PC-3 (cell line): Measurements from ENCODE around the gene NSUN3. TPM values are rescaled to one million over a fixed set of nuclear protein-coding genes. Genes with fewer than 3 reads are reported as not detected.
"Not testable (repeated sequence)": the region's sequence is repeated elsewhere in the genome, so short reads cannot be mapped to it uniquely, and the experiment has no call there.

Experiments used
- ATAC-seq: fragments of 200-7000 bp; cut with Tn5 transposase; 2 replicates; pipeline ENCODE4 v1.9.1; 2020; ENCODE audit warnings: mild to moderate bottlenecking, moderate library complexity
- BruUV-seq: library from RNA; stranded (reverse); fragments of 400-500 nt; replicated peaks from 2 replicates; lab custom pipeline; 2021; lab: Mats Ljungman, UMichigan
- CTCF ChIA-PET: fragments of 300-600 bp; sonication (Branson Sonifier 250); formaldehyde crosslinking; loops from one replicate; lab custom pipeline; 2022; ENCODE audit warnings: antibody characterized with exemption; lab: Charles Lee
- POLR2A ChIA-PET: fragments of 300-600 bp; sonication (Branson Sonifier 250); formaldehyde crosslinking; loops from one replicate; lab custom pipeline; 2022; ENCODE audit warnings: antibody characterized with exemption; ENCODE audit not compliant: unreplicated experiment; lab: Charles Lee
- DNase-seq: peaks from one replicate; pipeline ENCODE4 v3.0.0-alpha.2; 2015
- H2AFZ ChIP-seq: fragments of 300-600 bp; sonication (generic); 2 replicates; pipeline ENCODE4 v1.6.0; 2016; ENCODE audit warnings: antibody characterized with exemption, low read length
- H3F3A ChIP-seq: fragments of 300-600 bp; sonication (generic); one replicate; pipeline ENCODE4 v1.6.0; 2017; ENCODE audit warnings: antibody characterized with exemption, low read length, control low read depth, mild to moderate bottlenecking; ENCODE audit not compliant: unreplicated experiment
- H3K27ac ChIP-seq: fragments of 300-600 bp; sonication (generic); 2 replicates; pipeline ENCODE4 v1.5.1; 2016; ENCODE audit warnings: mild to moderate bottlenecking, low read length
- H3K27me3 ChIP-seq: fragments of 300-600 bp; sonication (generic); 2 replicates; pipeline ENCODE4 v1.6.1; 2016; ENCODE audit warnings: low read length, mixed read lengths
- H3K36me3 ChIP-seq: fragments of 300-600 bp; sonication (generic); 2 replicates; pipeline ENCODE4 v1.6.1; 2016; ENCODE audit warnings: low read depth, mixed run types, low read length, mixed read lengths
- H3K4me1 ChIP-seq: fragments of 300-600 bp; sonication (generic); 2 replicates; pipeline ENCODE4 v1.5.1; 2016; ENCODE audit warnings: low read length; ENCODE audit not compliant: insufficient read depth
- H3K4me2 ChIP-seq: fragments of 300-600 bp; sonication (generic); 2 replicates; pipeline ENCODE4 v1.6.0; 2016; ENCODE audit warnings: low read length
- H3K4me3 ChIP-seq: fragments of 300-600 bp; sonication (generic); 2 replicates; pipeline ENCODE4 v1.5.1; 2016; ENCODE audit warnings: mild to moderate bottlenecking, low read length, mixed read lengths
- H3K79me2 ChIP-seq: fragments of 300-600 bp; sonication (generic); 2 replicates; pipeline ENCODE4 v1.6.1; 2017; ENCODE audit warnings: low read length, mixed read lengths
- H3K9ac ChIP-seq: fragments of 300-600 bp; sonication (generic); 2 replicates; pipeline ENCODE4 v1.6.0; 2016; ENCODE audit warnings: mild to moderate bottlenecking, low read length
- H3K9me2 ChIP-seq: fragments of 300-600 bp; sonication (generic); replicated peaks from 2 replicates; pipeline ENCODE4 v1.6.1; 2016; ENCODE audit warnings: mixed run types, low read length, mixed read lengths
- H3K9me3 ChIP-seq: fragments of 300-600 bp; sonication (generic); 2 replicates; pipeline ENCODE4 v1.6.1; 2016; ENCODE audit warnings: low read length, mixed read lengths
- H4K20me1 ChIP-seq: fragments of 300-600 bp; sonication (generic); 2 replicates; pipeline ENCODE4 v1.6.1; 2016; ENCODE audit warnings: low read length, mixed read lengths
- CTCF ChIP-seq: fragments of 300-600 bp; sonication (generic); conservative IDR thresholded peaks from 2 replicates; pipeline ENCODE4 v1.5.1; 2017; ENCODE audit warnings: antibody characterized with exemption, low read depth, mild to moderate bottlenecking, low read length
- EZH2 ChIP-seq: fragments of 300-600 bp; sonication (generic); IDR thresholded peaks from one replicate; pipeline ENCODE4 v1.6.1; 2017; ENCODE audit warnings: antibody characterized with exemption, mild to moderate bottlenecking, low read length; ENCODE audit not compliant: unreplicated experiment
- EZH2phosphoT487 ChIP-seq: fragments of 300-600 bp; sonication (generic); IDR thresholded peaks from 2 replicates; pipeline ENCODE4 v1.6.1; 2018; ENCODE audit warnings: mild to moderate bottlenecking, antibody characterized with exemption, low read length, borderline replicate concordance
- intact Hi-C: fragments of 100-400 bp; cut with micrococcal nuclease; formaldehyde crosslinking; loops from 2 replicates; pipeline ENCODE4 v1.9.0; 2023
- total RNA-seq: library from RNA; depleted of rRNA; stranded (reverse); fragments of >200 nt; gene quantifications from 2 replicates; pipeline ENCODE4 v1.2.3, GENCODE V29; 2014

The NSUN3 gene
- total RNA-seq, 1 experiment from 2014 or later = 4.4 TPM

- H3K36me3 ChIP-seq = no peaks in the 10 kb centered on the region
- H3K4me3 ChIP-seq = no peak overlapping the region
- no peaks in the 10 kb centered on the region for H4K20me1 ChIP-seq
- H3K9ac ChIP-seq = no peak overlapping the region
- no peaks in the 10 kb centered on the region for H3K4me1 ChIP-seq
- intact Hi-C loops = loop anchor here (1.0 kb wide), 1 partner anchor 98 kb away; no protein-coding TSS in a partner anchor
- no peaks in the 10 kb centered on the region for H3K79me2 ChIP-seq
- no peak overlapping the region for H3K27ac ChIP-seq
- H2AFZ ChIP-seq = no peak overlapping the region
- H3K4me2 ChIP-seq = no peak overlapping the region
- ATAC-seq (no peak; the same call in 1 of the 2 replicates), DNase-seq (peak; percentile 58)
- POLR2A ChIA-PET = no interaction called here
- no peaks in the 10 kb centered on the region for H3K9me2 ChIP-seq
- CTCF ChIA-PET = interaction anchor here (0.6 to 0.8 kb wide), 5 partner anchors 26 to 188 kb away, joined by 3 to 6 read pairs (median 4); partner anchors contain the start of genes DHFR2 and NSUN3
- peak; percentile 59 for TF ChIP-seq CTCF
- TF ChIP-seq EZH2 = no peak
- no peaks in the 10 kb centered on the region for H3F3A ChIP-seq
- no TSS peak for BruUV-seq
- H3K9me3 ChIP-seq = no peaks in the 10 kb centered on the region
- no peaks in the 10 kb centered on the region for H3K27me3 ChIP-seq
Measured at GRCh38 chr3:94101860-94102259, 39.0 kb downstream of the NSUN3 start.

GRCh38 chr3:94106268-94106667 lies 43.4 kb downstream of the NSUN3 start:
- no peak overlapping the region for H3K4me3 ChIP-seq
- no peaks in the 10 kb centered on the region for H3K27me3 ChIP-seq
- TF ChIP-seq EZH2phosphoT487 (no peak), EZH2 (no peak), CTCF (no peak)
- H3K4me2 ChIP-seq = no peak overlapping the region
- ATAC-seq = no peak
- H3K9me3 ChIP-seq = no peaks in the 10 kb centered on the region
- no peaks in the 10 kb centered on the region for H3F3A ChIP-seq
- intact Hi-C loops = no loop called here
- H3K36me3 ChIP-seq = no peaks in the 10 kb centered on the region
- no peak overlapping the region for H3K27ac ChIP-seq
- H3K9ac ChIP-seq = no peak overlapping the region
- H3K4me1 ChIP-seq = no peaks in the 10 kb centered on the region
- no peak overlapping the region for H2AFZ ChIP-seq
- H3K9me2 ChIP-seq = no peaks in the 10 kb centered on the region
- CTCF ChIA-PET = no interaction called here
- no TSS peak for BruUV-seq
- POLR2A ChIA-PET = no interaction called here
- H4K20me1 ChIP-seq = no peaks in the 10 kb centered on the region
- no peaks in the 10 kb centered on the region for H3K79me2 ChIP-seq
- no peak for DNase-seq

- ATAC-seq, POLR2A ChIA-PET, intact Hi-C loops: not testable (repeated sequence)
Measured at GRCh38 chr3:94110232-94110631, 47.4 kb downstream of the NSUN3 start.

More at GRCh38 chr3:94110232-94110631, 47.4 kb downstream of the NSUN3 start:
- H3K9me3 ChIP-seq, H4K20me1 ChIP-seq, H3K79me2 ChIP-seq, H3K4me1 ChIP-seq, H3K27ac ChIP-seq, H2AFZ ChIP-seq, H3K4me2 ChIP-seq, CTCF ChIA-PET, BruUV-seq, H3K9me2 ChIP-seq, H3K36me3 ChIP-seq, H3K27me3 ChIP-seq, DNase-seq, H3F3A ChIP-seq, H3K4me3 ChIP-seq, H3K9ac ChIP-seq: not testable (repeated sequence)
